Occipital lobe (tissue), 2 donors: Measurements from ENCODE around the gene TCF7L1. TPM values are rescaled to one million over a fixed set of nuclear protein-coding genes. Genes with fewer than 3 reads are reported as not detected.
"Not testable (repeated sequence)": the region's sequence is repeated elsewhere in the genome, so short reads cannot be mapped to it uniquely, and the experiment has no call there.

Source experiments
- DNase-seq: peaks from one replicate; lab custom pipeline; 2025; lab: John Stamatoyannopoulos, UW
- total RNA-seq: library from RNA; depleted of rRNA; stranded (reverse); fragments of >200 nt; gene quantifications from one replicate; pipeline ENCODE4 v1.2.3, GENCODE V29; 2014

The TCF7L1 gene
- total RNA-seq, 1 donor from 2014 or later = 1.1 TPM

DNA sequence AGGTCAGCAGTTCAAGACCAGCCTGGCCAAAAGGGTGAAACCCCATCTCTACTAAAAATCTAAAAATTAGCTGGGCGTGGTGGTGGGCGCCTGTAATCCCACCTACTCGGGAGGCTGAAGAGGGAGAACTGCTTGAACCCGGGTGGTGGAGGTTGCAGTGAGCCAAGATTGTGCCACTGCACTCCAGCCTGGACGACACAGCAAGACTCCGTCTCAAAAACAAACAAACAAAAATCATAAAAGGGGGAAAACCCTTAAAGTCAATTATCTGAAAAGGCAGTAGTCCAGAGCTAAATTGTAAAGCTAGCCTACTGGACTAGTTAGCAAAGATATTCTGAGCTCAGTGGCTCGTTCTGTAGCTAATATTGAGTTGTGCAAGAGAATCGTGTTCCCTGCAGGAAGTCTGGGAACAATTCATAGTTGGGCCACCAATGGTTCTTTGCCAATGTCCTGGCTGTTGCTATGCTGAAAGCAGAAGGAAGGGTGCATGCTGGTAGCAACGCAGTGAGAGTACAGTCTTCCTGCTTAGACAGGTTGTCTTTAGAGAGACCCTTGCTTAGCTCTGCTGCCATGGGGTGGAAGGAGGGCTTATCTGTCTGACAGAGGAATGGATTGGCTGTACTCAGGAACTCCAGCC is 190.3 kb downstream of the TCF7L1 start:
- DNase-seq = no peak

DNA sequence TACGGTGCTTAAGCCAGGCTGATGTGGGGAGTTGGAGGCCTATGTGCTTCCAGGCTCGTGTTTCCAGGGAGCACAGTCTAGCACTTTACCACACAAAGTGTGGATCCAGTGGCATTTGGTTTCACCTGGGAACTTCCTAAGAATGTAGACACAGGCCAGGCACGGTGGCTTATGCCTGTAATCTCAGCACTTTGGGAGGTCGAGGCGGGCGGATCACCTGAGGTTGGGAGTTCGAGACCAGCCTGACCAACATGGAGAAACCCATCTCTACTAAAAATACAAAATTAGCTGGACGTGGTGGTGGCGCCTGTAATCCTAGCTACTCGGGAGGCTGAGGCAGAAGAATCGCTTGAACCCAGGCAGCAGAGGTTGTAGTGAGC is 190.8 kb downstream of the TCF7L1 start:
- DNase-seq = not testable (repeated sequence)

DNA sequence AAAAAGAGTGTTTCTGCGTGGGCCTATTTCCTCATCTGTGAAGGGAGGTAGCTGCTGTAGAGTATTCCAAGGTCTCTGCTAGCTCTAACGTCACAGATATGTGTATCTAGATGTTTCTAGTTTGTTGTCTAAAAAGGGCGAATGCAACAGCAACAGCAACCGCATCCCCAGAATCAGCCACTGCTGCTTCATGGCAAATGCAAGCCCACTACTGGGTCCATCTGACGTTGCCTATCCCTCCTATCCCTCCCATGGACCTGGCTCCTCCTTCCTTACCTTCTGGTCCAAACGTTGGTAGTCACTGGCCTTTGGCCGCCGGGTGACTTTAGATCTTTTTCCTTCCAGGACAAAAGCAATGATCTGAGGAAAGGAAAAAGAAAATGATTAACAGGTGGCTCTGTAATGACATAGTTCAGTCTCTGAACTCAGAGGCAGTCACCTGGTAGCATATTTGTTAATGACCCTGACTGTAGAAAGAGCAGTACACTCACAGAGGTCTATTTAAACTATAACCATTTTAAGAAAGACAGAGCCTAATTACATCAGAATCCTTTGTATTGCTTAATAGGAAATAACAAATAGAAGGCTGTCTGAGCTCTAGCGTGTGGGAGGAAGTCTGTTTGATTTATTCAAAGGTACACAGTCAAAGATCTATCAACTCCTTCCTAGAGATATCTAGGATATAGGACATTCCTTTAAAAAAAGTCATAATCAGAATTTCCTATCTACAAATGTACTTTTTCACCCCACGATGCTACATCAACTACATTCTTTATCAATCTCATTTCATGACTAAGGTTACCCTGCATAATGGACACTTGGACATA is 191.7 kb downstream of the TCF7L1 start:
- DNase-seq = no peak

DNA sequence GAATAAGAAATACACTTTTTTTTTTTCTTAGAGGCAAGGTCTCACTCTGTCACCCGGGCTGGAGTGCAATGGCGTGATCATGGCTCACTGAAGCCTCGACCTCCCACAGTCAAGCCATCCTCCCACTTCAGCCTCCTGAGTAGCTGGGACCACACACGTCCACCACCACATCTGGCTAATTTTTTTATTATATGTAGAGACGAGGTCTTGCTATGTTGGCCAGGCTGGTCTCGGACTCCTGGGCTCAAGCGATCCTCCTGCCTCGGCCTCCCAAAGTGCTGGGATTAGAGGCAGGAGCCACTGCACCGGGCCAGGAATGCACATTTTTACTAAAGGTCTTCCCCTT is 192.2 kb downstream of the TCF7L1 start:
- DNase-seq = no peak

DNA sequence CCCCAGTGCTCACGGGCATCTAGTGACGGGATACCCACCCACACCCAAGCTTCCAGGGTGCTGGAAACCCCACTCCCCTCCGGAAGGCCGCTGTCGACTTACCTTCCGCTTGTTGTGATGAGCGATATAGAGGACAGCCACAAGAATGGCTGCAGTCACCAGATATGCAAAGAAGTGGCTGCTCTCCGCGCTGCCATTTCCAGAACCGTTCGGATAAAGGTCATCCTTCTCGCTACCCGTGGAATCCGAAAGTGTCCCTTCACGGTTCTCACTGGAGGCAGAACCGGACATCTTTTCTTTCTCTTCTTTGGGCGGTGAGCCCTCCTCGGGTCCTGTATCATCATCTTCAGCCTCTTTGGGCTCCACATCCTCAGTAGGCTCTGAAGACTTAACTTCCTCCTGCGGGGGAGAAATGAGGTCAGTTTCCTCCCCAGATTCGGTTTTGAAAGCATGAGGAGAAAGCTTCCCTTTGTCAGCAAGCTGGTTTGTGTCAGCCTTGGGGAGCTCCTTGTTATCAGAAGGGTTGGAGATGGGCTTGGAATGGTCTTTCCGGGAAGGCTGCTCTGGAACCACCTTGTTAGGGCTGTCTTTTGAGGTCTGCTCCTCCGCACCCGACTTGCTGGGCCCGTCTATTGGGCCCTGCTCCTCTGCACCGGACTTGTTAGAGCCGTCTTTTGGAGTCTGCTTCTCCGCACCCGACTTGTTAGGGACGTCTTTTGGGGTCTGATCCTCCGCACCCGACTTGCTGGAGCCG is 193.4 kb downstream of the TCF7L1 start:
- DNase-seq = no peak

DNA sequence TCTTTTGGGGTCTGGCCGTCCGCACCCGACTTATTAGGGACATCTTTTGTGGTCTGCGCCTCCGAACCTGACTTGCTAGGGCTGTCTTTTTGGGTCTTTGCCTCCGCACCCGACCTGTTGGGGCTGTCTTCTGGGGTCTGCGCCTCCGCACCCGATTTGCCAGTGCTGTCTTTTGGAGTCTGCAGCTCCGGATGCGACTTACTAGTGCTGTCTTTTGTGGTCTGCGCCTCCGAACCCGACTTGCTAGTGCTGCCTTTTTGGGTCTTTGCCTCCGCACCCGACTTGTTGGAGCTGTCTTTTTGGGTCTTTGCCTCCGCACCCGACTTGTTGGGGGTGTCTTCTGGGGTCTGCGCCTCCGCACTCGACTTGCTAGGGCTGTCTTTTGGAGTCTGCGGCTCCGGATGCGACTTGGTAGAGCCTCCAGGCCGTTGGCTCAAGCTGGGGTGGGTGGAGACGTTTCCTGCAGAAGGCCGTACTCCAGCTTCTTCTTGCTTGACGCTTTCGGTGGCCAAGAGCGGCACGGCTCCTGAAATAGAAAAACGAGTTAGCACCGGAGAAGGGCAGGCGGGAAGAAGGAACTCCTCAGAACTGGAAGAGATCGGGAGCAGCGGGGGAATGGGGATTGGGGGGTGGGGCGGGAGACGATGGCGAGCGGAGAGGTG is 194.1 kb downstream of the TCF7L1 start:
- no peak for DNase-seq

DNA sequence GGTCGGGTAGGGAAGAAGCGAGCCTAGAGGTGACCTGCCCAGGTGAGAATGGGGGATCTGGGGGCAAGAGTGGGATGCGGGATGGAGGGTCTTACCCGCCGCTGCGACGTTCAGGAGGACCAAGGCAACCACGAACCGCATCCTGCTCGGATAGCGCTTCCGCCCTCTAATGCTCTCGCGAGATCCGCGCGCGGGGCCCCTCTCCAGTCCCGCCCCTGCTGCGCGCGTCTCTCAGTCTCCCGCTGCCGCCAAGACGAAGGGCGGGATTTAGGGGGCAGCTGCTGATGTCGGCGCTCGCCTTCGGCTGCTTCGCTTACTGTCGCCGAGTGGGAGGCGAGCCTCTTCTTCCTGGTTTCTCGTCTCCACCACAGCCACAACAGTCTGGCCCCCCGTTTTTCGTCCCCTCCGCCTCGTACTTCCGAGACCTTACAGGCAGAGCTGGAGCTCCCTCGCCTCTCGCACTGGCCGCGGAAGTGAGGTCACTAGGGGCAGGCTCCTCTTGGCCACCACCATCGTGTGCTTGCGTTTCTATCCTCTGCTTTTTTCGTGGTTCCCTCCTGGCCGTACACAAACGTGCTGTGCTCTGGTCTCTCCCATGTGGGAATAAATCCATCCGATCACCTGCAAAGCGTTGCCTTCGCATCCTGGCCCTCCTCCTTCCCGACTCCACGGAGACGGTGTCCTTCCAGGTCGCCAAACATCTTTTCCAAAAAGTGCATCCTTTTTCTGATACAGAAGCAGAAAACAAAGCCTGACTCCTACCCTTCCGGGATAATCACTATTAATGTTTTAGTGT is 194.8 kb downstream of the TCF7L1 start, which contains the start of gene TGOLN2:
TSS of gene TGOLN2 (minus strand) at position 168 of the 796 bp plus-strand sequence. CDS start at position 141, 27 bp downstream.
- peak; percentile 88 for DNase-seq

DNA sequence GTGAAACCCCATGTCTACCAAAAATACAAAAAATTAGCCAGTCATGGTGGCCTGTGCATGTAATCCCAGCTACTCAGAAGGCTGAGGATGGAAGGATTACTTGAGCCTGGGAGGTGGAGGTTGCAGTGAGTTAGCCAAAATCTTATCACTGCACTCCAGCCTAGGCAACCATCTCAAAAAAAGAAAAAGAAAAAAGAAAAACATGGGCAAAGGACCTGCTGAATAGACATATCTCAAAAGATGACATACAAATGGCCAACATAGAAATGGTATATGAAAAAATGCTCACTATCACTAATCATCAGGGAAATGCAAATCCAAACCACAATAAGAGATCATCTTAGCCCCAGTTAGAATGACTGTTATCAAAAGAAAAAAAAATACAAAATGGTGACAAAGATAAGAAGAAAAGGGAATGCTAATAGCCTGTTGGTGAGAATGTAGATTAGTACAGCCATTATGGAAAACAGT is 196.0 kb downstream of the TCF7L1 start:
- DNase-seq = no peak

DNA sequence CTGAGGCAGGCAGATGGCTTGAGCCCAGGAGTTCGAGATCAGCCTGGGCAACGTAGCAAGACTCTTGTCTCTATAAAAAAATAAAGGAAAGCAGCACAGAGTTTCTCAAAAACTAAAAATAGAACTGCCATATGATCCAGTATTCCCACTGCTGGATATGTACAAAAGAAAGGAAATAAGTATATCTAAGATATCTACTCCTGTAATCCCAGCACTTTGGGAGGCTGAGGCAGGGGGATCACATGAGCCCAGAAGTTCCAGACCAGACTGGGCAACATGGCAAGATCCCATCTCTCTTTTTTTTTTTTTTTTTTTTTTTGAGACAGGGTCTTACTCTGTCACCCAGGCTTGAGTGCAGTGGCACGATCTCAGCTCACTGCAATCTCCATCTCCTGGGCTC is 196.5 kb downstream of the TCF7L1 start:
- DNase-seq = not testable (repeated sequence)

DNA sequence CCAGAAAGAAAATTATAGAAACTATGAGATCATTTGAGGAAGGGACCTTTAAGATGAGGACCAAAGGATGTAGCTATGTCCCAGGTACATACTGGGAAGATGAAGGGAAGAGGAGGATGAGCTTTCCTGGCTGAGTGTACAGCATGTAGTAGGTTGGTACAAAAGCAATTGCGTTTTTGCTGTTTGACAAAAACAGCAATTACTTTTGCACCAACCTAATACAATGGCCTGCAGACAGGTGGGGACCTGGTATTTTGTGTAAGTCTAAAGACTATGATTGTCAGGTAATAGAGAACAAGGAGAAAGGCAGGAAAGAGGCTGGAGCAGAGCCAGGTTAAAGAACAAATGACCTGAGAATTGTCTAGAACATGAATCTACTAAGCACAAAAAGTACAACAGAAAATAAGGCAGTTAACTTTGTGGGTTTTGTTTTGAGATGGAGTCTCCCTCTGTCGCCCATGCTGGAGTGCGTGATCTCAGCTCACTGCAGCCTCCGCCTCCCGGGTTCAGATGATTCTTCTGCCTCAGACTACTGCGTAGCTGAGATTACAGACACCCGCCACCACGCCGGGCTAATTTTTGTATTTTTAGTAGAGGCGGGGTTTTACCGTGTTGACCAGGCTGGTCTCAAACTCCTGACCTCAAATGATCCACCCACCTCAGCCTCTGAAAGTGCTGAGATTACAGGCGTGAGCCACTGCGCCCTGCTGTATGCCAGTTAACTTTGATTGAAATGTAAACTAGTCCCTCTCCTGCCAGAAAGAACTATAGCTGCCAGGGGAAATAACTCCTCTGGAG is 197.8 kb downstream of the TCF7L1 start:
- no peak for DNase-seq

DNA sequence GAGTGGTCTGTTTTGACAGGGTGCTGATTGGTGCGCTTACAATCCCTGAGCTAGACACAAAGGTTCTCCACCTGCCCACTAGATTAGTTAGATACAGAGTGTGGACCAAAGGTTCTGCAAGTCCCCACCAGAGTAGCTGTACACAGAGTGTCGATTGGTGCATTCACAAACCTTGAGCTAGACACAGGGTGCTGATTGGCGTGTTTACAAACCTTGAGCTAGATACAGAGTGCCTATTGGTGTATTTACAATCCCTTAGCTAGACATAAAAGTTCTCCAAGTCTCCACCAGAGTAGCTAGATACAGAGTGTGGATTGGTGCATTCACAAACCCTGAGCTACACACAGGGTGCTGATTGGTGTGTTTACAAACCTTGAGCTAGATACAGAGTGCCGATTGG is 200.7 kb downstream of the TCF7L1 start:
- not testable (repeated sequence) for DNase-seq

DNA sequence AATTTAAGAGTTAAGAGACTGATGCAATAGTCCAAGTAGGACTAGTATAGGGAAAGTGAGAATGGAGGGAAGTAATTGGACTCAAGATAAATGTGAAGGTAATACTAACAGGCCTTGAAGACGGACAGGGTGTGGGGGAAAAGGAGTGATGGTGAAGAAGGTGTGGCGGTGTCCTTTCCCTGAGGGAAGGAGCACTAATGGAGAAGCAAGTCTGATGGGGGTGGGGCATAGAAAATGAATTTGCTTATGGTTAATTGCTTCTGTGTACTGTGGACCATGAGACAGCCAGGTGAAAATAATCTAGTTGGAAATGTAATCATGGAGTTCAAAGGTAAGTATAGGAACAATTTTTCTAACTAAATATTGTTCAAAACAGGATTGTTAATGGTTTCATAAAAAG is 201.7 kb downstream of the TCF7L1 start:
- no peak for DNase-seq

DNA sequence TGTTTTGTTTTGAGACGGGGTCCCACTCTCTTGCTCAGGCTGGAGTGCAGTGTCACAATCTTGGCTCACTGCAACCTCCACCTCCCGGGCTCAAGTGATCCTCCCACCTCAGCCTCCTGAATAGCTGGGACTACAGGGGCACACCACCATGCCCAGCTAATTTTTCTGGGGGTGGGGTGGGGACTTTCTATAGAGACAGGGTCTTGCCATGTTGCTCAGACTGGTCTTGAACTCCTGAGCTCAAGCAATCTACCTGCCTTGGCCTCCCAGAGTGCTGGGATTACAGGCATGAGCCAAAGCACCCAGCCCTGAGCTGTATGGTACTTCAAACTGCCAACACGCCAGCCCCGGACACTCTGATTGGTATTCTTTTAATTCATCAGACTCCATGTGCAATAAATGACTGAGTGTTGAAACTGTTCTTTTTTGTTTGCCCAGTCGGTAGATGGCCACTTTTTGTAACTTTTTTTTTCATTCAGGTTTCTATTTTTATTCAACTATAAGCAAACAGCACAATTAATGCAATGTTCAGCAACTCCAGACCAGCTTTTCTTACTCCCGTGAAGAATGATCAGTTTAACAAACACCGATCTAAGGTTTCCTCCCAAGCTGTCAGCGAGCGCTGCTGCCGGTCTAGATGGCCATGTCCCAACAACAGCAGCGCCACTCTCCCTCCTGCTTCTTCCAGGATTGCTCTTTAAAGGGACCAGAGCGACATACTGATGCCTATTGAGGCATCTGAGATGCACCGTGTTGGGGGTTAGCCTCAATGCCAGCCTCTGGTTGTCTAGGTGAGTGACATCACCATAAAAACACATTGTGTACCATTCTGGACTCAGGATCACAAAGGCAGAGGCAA is 207.1 kb downstream of the TCF7L1 start:
- no peak for DNase-seq

DNA sequence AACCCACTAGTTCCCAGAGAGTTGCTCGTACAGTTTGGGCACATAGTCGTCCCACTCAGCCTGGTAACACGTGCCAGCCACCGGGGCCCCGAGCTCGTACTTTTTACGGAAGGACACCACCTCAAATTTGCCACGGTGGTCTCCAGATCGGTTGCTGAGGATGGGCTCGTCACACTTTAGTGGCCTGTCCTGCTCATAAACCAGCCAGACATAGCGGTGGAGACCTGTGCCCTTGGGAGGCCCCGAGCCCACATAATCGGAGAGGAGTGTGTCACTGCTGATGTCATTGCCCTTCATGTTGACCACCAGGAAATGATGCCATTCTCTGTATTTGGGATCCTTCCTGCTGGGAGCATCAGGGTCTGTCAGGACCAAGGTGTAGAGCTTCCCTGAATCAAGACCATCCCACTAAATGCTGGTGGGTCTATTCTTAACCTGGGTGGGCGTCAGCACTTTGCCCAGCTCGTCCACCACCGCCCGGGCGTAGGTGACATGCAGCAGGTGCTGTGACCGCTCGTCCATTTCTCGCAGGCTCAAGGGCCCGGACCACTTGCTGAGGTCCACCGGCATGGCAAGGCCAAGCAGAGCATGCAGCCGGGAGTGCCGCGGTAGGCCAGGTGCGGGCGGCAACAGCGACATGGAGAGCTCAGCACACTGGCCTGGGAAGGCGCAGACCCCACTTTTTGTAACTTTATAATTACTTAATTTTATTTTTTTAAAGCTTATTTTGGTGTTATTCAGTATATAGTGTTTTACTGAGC is 208.3 kb downstream of the TCF7L1 start:
- DNase-seq = no peak

DNA sequence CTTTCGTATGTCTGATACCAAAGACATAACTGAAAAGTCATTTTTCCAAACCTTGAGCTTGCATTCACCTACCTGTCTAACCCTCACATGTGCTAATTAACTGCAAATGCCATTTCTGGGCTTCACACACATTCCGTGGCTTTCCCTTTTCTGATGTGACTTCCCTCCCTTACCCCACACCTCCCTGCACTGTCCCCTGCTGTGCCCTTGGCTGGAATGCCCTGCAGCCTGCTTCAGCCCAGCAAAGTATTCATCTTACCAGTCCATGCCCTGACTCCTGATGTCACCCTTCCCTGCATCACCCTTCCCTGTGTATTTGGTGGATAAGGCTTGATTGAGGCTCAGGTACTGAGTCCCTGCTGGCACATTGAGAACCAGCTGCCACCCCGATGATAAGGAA is 209.0 kb downstream of the TCF7L1 start:
- DNase-seq = no peak

DNA sequence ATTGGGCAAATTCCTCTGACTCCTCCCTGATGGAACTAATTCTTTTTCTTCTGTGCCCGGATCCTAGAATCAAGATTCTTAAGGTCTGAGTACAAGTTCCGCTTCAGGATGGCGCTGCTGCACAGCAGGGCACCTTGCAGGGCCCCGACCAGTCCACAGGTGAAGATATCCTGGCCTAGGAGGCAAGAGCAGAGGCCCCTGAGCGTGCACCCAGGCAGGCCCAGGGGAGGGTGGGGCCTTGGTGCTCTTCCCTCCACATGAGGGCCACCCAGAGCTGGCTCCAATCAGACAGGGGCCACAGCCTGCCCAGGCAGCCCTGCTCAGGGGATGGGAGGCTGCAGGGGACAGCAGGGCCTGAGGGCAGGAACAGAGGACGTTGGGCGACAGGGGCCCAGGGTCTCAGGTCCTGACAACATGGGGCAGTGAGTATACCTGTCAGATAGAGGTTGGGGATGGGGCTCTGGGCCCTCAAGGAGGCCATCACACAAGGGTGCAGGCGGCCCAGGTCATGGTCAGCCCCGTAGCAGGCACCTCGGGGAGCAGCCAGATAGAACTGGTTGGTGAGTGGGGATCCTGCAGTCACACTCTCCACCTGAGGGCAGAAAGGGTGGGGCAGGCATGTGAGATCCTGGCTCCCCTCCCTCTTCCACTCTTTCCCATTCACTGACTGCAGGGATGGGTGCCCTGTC is 210.2 kb downstream of the TCF7L1 start:
- DNase-seq = not testable (repeated sequence)

DNA sequence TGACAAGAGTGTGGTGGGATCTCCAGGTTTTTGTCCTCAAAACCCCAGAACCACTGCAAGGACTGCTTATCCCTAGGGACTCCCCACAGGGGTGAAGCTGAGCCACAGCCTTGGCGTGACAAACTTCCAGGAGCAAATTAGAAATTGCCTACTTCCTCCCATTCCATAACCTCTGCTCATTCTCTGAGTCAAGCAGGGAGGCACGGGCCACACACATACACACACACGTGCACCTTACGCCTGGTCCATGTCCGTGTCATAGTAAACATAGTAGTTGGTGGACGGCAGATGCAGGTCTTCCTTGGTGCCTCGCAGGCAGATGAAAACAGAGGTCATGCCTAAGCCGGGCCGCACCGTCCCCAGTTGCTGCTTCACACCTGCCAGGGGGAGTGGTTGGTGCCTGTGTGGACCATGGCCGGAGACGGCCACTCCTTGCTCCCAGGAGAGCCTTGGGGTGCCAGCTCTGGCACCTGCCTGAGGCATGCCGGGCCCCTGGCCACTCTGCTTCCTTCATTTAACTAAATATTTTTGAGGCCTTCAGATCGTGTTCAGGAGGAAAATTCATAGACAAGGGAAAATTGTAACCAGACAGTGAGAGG is 211.3 kb downstream of the TCF7L1 start:
- no peak for DNase-seq
